Smooth muscle cell of bladder (primary cell): Measurements from ENCODE around the gene SPACA5B. TPM values are rescaled to one million over a fixed set of nuclear protein-coding genes. Genes with fewer than 3 reads are reported as not detected.

Experiments
- total RNA-seq: library from RNA; depleted of rRNA; stranded (reverse); fragments of >200 nt; gene quantifications from 2 replicates; pipeline ENCODE4 v1.2.3, GENCODE V29; 2014

The SPACA5B gene
- not detected in 2 replicates for total RNA-seq

GRCh38 chrX:48130326-48130725 lies at the start of gene SPACA5B:
TSS of gene SPACA5B (plus strand) at chrX:48130626. CDS start at chrX:48130688, 62 bp downstream.

Other genes with a start within 250 kb of the SPACA5B start
- gene ZNF182, start 126.6 kb upstream of the SPACA5B start, total RNA-seq = 2.8 and 3.0 TPM in 2 replicates
- not detected in 2 replicates for gene SPACA5, start 123.6 kb upstream of the SPACA5B start, total RNA-seq
- 1.7 and 2.1 TPM in 2 replicates for gene ZNF630, start 59.0 kb upstream of the SPACA5B start, total RNA-seq
- not detected in 2 replicates for gene SSX5, start 66.2 kb downstream of the SPACA5B start, total RNA-seq
- gene SSX1, start 124.8 kb downstream of the SPACA5B start, total RNA-seq = 0.18 TPM in 1 of 2 replicates, not detected in the other
- gene SSX3, start 226.1 kb downstream of the SPACA5B start, total RNA-seq = not detected in 2 replicates